Amniotic epithelial cell (primary cell): ENCODE data around the gene RAB44.
A peak's percentile ranks its signal among the peaks of the same experiment; 100 is the strongest.
"Not testable (repeated sequence)": the region's sequence is repeated elsewhere in the genome, so short reads cannot be mapped to it uniquely, and the experiment has no call there.

Source experiments
- DNase-seq: peaks from one replicate; pipeline ENCODE4 v3.0.0-alpha.2; 2010; ENCODE audit warnings: low read depth

RAB44 gene, protein sequence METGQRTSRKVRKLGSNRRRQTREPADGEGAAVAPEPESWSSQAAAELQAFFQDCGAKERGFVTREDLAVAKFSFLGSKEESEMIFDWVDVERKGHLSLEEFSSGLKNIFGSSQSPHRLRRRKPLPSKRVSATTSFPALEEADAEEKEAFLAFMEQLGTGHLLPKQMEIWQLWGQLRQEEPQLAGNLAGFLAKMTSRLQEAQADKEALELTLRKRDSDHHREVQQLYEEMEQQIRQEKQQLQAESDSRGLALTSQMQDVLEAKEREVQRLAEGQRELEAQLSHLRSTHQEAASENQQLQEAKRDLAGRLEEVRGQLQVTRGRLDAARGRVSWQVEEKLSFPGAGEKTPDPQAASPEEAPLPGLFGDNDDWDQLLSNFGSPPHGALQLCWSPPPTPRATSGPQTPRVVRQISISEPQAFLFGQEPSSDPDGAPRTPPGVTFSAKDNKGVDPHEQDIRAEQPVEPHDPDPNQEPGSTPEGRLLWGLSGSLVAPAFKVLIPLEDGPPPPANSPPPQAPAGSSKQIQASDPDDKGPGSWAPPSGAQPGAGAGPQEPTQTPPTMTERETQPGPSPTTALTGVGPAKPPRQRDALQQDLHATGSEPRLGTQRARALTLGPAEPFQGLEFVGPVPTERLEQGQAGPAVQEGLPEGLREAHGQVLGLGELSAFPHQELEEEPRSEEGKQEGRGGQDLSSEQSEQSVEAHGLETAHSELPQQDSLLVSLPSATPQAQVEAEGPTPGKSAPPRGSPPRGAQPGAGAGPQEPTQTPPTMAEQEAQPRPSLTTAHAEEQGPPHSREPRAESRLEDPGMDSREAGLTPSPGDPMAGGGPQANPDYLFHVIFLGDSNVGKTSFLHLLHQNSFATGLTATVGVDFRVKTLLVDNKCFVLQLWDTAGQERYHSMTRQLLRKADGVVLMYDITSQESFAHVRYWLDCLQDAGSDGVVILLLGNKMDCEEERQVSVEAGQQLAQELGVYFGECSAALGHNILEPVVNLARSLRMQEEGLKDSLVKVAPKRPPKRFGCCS

DNA sequence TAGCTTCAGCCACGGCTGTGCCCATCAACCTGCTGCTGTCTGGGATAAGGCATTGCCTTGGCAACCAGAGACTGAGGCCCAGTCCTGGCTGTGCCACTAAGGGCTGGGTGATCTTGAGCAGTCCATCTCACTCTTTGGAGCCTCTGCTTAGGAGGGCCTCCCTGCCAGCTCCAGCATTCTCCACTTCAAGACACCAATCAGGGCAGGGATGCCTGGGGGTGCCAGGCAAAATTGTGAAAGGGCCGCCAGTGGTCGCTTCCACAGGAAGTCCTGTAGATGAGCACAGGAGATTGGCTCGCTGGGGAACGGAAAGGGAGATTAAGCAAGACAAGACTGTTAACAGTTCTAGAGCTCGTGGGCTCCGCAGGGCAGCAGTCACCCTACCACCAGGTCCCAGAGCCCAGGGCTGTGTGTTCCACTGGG, at the start of gene RAB44:
Gene RAB44 (plus strand): TSS at position 346 of the 423 bp plus-strand sequence. CDS start 6,410 bp downstream, outside the sequence.
- no peak for DNase-seq

DNA sequence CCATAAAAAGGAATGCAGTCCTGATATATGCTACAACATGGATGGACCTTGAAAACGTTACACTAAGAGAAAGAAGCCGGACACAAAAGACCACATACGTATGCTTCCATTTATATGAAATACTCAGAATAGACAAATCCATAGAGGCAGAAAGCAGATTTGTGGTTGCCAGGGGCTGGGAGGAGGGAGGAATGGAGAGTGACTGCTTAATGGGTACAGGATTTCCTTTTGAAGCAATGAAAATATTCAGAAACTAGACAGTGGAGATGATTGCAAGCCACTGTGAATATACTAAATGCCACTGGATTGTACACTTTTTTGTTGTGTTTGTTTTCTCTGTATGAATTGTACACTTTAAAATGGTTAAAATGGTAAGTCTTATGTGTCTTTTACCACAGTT, 48.5 kb upstream of the RAB44 start:
- DNase-seq, result no peak

DNA sequence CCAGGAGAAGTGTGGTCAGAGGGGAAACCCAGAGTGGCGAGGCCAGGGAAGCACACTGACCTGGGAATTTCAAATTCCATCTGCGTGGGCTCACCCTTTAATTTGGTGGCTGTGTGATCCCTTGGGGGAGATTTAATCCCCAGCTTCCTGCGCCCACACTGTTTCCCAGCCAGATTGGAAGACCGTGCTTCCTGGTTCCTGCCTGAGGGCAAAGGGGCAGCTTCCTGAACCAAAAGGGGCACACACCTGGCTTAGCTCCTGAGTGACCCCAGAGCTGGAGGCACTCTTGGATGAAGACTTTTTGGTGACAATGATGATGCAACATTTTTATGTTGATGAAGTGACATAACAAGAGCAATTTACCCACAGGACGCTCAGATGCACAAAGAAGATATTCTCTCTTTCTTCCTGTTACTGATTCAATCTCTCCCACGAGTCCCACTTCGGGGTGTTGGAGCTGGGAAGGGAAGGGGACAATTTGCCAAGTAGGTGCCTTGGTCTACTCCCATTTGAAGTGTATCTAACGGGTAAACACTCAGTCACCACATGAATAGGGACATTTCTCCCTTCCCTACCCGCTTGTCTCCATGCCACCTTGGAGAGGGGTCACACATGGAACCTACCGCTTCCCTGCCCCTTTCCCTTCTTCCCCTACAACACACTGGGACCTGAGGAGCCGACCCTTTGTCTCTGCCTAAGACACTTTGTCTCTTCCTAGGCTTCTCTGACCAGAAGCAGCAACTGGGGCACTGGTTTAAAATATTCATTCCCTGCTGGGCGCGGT, 47.7 kb upstream of the RAB44 start:
- DNase-seq, result no peak

DNA sequence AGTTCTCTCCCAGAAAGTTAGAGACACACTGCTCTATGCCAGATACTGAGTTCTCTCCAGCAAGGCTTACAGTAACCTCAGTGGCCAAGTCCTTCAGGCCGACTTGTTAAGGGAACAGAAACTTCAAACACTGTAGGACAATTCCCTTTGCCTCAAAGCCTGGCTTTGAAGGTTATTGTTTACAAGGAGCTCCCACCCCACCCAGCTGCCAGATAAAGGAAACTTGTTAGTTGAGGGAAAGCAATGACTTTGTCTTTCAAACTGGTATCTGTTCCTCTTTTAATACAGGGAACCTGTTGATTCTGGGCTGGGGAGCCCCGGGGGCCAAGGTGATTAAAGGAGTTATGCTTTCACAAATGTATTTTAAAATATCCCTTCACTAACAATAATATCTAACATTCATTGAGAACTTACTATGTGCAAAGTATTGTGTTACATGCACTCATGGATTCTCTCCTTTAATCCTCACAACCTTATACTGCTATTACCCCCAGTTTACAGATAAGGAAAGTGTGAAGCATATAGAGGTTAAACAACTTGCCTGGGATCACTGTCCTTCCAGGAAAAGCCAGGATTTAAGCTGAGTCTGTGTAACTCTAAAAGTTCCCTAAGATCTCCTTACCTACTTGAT, 46.7 kb upstream of the RAB44 start:
- no peak for DNase-seq

DNA sequence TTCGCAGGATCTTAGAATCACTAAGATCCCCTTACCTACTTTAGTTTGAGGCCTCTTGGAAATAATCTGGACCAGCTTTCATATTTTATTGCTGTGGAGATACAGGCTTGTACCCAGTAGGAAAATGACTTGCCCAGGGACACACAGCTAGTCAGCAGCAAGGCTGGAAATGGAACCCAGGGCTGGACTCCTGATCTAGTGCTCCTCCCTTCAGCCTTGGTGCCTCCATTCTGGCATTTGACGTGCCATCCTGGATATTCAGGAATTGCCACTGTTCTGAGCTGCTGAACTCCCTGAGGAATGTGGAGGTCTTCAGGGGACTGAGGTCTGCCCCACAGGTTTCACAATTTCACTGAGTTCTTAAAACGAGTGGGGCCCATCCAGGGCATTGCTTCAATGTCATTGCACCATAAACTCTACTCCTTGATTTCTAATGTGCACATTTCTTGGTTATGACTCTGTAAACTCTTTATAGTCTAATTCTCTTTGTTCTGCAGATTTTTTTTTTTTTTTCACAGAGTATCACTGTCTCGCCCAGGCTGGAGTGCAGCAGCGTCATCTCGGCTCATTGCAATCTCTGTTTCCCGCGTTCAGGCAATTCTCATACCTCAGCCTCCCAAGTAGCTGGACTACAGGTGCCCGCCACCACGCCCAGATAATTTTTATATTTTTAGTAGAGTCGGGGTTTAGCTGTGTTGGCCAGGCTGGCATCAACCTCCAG, 45.8 kb upstream of the RAB44 start:
- DNase-seq, result peak; percentile 35

DNA sequence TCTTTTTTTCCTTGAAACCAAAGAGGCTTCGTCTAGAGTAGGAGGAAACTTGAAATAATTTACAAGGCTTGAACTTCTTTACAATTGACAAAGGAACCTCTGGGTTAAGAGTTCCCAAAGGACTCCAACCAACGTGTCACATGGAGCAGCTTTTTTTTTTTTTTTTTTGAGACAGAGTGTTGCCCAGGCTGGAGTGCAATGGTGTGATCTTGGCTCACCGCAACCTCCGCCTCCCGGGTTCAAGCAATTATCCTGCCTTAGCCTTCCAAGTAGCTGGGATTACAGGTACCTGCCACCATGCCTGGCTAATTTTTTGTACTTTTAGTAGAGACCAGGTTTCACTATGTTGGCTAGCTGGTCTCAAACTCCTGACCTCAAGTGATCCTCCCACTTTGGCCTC, 43.2 kb upstream of the RAB44 start:
- DNase-seq, result not testable (repeated sequence)

DNA sequence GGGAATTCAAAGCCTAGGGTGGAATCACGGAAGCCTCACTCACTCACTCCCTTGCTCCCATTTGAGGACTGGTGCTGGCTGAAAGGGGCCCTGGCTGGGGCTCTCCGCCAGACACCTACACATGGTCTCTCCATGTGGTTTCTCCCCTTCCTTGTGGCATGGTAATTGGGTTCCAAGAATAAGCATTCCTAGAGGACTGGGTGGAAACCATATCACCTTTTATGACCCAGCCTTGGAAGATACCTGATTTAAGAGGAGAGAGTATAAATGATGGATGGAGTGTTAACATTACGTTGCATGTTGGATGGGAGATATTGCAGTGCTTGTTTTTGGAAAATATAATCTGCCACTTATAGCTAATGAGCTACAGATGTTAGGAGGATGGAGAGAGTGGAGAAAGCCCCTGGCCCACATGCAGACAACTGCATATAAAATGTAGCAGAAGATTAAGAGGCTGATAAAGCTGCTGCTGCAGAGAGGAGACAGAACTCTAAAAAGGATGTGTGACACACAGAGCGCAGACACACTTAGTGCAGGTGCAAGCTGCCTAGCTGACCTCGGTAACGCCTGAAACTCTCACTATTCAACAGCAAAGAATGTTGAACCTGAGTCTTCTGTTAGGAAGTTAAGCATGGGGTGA, 42.4 kb upstream of the RAB44 start:
- no peak for DNase-seq

DNA sequence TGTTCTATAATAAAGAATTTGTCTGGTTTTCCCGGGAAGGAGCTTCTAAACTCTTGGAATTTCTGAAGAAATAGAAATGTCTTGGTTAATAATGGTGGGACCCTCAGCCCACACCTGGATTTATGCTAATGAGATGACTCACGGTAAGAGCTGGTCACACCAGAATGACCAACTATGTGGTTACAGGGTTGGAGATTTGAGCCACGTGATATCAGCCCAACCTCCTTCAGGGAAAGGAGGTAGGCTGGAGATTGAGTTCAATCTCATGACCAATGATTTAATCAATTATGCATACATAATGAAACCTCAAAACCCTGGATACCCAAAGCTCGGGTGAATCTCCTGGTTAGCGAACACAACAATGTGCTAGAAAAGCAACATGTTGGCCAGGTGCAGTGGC, 41.2 kb upstream of the RAB44 start:
- no peak for DNase-seq

DNA sequence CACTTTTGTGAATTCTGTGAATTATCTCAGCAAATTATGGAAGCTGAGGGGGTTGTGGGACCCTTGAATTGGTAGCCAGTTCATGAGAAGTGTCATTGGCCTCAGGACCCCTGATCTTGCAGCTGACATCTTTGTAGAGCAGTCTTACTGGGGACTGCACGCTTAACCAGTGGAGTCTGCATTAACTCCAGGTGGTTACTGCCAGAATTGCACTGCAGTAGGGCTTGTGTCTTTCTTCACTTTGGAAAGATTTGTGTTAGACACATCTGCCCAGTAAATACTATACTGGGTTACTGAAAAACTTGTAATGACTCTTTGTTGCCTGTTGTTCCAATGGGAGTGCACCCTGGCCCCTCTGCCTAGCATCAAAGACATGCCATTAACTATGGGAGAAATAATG, 40.4 kb upstream of the RAB44 start:
- DNase-seq, result no peak

DNA sequence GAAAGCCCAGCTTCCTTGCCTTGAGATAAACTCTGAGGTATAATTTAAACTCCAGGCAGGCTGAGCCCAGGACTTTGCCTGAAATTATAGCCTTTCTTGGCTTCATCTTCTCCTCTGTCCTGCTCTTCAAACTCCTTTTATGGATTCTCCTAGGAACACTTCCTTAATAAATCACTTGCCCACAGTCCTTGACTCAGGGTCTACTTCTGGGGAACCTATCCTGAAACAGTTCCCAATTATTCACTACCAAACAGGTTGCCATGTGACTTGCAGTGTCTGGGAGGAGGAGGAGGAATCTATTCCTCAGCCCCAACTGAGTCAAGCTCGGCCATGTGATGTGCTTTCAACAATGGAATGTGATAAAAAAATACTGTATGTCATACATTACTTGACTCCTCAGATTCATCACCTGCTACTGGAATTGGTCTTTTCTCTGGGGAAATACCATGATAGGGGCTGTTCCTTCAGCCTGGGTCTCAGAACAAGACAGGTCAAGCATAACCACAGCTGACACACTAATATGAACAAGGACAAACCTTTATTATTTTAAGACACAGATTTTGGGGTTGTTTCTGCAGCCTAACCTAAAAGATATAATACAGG, 39.6 kb upstream of the RAB44 start:
- DNase-seq, result peak; percentile 97

DNA sequence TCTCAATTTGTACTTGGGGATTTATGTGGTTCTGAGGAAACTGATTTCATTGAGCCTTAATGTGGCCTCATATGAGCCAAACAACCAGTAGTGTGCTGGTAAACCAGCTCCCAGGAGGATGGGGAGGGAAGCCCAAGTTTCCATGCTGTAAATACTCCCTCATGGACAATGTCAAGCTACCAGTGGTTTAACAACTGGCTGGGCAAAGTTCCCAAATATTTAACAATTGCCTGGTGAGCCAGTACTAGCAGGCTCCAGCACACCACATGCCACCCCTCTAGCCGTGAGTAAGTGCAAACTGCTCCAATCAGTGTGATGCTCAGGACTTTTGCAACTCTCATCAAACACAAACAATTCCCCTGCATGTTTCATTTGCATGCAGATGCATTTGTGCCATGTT, 38.4 kb upstream of the RAB44 start:
- peak; percentile 96 for DNase-seq

DNA sequence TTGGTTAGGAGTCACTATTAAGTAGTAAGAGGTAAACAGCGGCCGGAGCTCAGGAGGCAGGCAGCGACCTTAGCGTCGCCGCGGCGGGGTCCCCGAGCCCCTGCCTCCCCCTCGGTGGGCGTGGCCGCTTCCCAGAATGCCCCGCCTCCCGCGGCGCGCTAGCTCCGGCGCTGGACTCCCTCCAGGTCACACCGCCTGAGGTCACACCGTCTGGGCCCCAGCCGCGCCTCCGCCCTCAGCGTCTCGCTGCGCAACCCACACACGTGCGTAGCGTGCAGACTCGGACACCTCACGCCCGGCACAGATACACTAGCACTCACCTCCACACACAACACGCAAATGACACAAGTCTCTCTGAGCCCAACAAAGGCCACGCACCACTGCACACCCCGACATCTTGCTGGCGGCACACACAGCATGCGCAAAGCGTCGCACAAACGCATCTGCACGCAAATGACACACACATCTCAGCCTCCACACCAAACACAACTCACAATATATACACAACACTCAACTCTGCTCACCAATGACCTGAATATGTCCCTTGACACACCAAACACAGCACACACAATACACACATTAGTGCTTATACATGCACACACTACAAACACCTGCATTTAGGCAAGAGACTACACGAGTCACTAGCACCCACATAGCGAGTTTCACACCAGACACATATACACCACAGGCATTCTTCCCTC, 36.7 kb upstream of the RAB44 start:
- peak; percentile 41 for DNase-seq

DNA sequence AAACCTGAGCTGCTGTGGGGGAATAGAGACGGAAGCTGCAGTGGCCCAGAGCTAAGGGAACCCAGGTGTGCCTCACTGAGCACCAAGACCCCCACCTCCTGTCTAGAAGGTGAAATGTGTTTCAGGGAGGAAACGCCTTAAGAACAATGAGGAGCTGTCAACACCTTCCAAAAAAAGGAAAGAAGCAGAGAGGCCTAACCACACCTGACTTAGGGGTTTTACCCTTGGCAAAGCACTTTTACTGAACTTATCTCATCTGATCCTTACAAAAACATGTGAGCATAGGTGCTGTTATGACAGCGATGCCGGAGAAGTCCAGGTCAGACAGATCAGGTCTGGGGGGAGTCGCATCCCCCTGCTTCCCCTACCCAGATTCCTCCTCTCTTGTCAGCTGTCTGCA, 35.2 kb upstream of the RAB44 start:
- DNase-seq, result no peak

DNA sequence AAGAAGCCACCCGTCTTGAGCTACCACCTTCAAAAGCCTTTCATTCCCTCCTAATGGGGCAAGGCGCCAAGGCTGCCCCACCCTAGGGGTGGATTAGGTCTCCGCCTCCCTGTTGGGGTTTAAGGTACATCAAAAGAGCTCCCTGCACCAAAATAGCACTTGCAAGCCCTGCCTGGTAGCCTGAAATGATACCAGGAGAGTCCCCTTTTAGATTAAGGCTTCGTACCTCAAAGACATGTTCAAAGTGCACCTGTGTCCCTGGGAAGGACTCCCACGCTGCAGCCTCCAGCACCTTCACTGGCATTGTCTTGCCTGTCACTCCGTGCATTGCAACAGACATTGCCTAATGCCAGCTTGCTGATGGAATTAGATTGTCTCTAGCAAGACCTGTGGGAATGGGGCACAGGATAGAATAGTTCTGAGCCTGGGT, 34.8 kb upstream of the RAB44 start:
- peak; percentile 47 for DNase-seq

DNA sequence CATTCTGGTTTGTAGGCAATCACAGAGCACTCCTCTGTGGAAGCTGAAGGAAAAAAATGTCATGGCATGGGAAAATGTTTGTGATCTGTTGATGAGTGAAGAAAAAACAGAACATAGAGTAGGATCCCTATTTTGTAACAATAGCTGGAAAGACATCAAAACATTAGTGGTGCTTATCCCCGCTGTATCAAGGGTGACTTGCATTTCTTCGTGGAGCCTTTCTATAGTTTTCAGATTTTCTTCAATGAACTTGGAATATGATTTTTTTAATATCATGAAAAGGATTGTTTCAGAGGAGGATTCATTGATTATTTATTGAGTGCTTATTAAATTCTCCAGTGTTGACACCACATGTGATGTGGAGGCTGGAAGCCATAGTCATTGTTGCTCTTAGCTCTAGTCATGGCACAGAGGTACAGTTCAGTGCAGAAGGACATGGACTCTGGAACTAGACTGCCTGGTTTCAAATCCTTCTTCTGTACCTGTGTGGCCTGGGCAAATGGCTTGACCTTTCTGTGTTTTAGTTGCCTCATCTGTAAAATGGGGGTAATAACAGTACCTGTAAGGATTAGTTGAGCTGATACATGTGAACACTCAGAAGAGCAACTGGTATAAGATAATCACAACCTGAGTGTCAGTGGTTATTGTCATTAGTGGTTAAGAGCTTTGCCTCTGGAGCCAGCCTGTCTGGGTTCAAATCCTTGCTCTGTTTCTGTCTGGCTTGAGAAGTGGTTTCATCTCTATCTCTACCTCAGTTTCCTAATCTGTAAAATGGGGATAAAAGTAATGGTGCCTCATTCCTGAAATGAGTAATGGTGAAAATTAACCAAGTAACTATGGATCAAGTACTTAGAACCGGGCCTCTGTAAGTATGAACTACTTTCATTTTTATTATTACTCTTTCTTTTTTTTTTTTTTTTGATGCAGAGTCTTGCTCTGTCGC, 33.9 kb upstream of the RAB44 start:
- peak; percentile 34 for DNase-seq

DNA sequence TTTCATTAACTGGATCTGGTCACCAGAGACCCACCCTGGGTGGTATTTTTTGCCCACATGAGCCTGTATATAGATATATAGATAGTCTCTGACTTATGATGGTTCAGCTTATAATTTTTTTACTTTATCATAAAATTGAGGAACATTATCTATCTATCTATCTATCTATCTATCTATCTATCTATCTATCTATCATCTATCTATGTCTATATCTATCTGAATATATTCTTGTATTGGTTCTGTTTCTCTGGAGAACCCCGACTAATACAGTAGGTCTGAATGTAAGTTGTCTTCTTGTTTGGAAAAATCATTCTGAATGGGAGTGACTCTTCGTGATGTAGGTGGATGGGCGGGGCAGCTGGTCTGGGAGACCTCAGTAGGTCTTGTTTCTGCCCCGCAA, 32.4 kb upstream of the RAB44 start:
- DNase-seq, result no peak

DNA sequence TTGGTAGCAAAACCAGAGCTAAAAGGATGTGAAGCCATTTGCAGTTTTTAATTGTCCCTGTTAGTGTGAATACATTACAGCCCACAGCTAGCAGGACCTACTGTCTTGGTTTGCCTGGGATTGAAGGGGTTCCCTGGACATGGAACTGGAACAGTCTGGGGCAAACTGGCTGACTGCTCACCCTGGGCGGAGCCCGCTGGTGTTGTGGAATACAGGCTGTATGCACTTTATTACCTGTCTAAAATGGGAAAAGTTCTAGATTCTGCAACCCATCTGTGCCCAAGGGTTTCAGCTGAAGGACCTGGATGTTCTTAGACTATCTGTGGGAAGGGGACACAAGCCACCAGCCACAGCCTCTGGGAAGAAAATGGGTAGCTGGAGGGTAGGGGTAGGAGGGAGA, 31.3 kb upstream of the RAB44 start:
- no peak for DNase-seq
